Measurements from ENCODE around the gene SMLR1. TPM values are rescaled to one million over a fixed set of nuclear protein-coding genes. Genes with fewer than 3 reads are reported as not detected.
A peak's percentile ranks its signal among the peaks of the same experiment; 100 is the strongest.

The SMLR1 gene
- polyA plus RNA-seq, 4 donors: 1.4 to 48.1 (median 26.3) TPM

GRCh38 chr6:130839379-130839778, 12.2 kb downstream of the SMLR1 start:
- 29 to 66% (median 39%) methylated on average over 2 of the region's 2 CpGs for WGBS, 3 donors
- Histone ChIP-seq H3K4me3 (ENCODE audit: low read depth in 1 of 3, low read length in 3 of 3) (no peak overlapping the region), H3K4me1 (ENCODE audit: control insufficient read depth in 3 of 3, insufficient read depth in 2 of 3, low read depth in 1 of 3, low read length in 2 of 3) (no peaks in the 10 kb centered on the region), H3K9me3 (ENCODE audit: control insufficient read depth in 2 of 2, insufficient read depth in 1 of 2, low read depth in 1 of 2, low read length in 1 of 2) (no peaks in the 10 kb centered on the region), H3K27me3 (ENCODE audit: control insufficient read depth in 3 of 3, insufficient read depth in 3 of 3, low read length in 3 of 3) (no peaks in the 10 kb centered on the region), H3K27ac (ENCODE audit: low read depth in 1 of 3, low read length in 2 of 3) (no peak overlapping the region), H3K36me3 (ENCODE audit: control insufficient read depth in 3 of 3, insufficient read depth in 2 of 3, low read depth in 1 of 3, low read length in 3 of 3) (peaks cover 2 to 13% (median 11%) of the 10 kb centered on the region in 3 donors)
- FAIRE-seq (no peak), DNase-seq (no peak)

DNA sequence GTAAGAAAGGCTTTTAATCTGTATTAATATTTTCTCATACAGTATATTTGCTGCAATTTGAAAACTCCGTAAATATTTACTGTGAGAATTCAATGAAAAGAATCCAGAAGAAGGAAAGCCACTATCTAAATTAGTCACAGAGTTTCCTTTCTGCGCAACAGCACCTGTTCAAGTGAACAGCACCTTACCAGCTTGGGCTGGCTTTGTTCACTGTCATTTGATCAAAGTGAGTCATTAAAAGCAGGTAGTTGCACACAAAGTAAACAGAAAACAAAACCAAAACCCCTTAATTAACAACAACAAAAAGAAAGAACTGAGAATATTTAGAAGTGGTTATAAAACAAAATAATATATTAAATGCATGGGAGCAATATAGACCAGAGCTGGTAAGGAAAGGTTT, 12.8 kb downstream of the SMLR1 start:
- peaks cover 2 to 13% (median 11%) of the 10 kb centered on the region in 3 donors for H3K36me3 ChIP-seq (ENCODE audit: control insufficient read depth in 3 of 3, insufficient read depth in 2 of 3, low read depth in 1 of 3, low read length in 3 of 3)
- DNase-seq (no peak), FAIRE-seq (no peak)
- no peaks in the 10 kb centered on the region for H3K27me3 ChIP-seq (ENCODE audit: control insufficient read depth in 3 of 3, insufficient read depth in 3 of 3, low read length in 3 of 3)
- no peaks in the 10 kb centered on the region for H3K4me1 ChIP-seq (ENCODE audit: control insufficient read depth in 3 of 3, insufficient read depth in 2 of 3, low read depth in 1 of 3, low read length in 2 of 3)
- H3K4me3 ChIP-seq (ENCODE audit: low read depth in 1 of 3, low read length in 3 of 3): no peak overlapping the region
- H3K27ac ChIP-seq (ENCODE audit: low read depth in 1 of 3, low read length in 2 of 3): no peak overlapping the region
- H3K9me3 ChIP-seq (ENCODE audit: control insufficient read depth in 2 of 2, insufficient read depth in 1 of 2, low read depth in 1 of 2, low read length in 1 of 2): no peaks in the 10 kb centered on the region
- 68 to 81% (median 72%) methylated on average over 2 of the region's 2 CpGs for WGBS, 3 donors

- Histone ChIP-seq H3K4me3 (ENCODE audit: low read depth in 1 of 3, low read length in 3 of 3) (no peak overlapping the region), H3K9me3 (ENCODE audit: control insufficient read depth in 2 of 2, insufficient read depth in 1 of 2, low read depth in 1 of 2, low read length in 1 of 2) (no peaks in the 10 kb centered on the region), H3K27ac (ENCODE audit: low read depth in 1 of 3, low read length in 2 of 3) (no peak overlapping the region), H3K36me3 (ENCODE audit: control insufficient read depth in 3 of 3, insufficient read depth in 2 of 3, low read depth in 1 of 3, low read length in 3 of 3) (peaks cover 2 to 12% (median 8%) of the 10 kb centered on the region in 3 donors), H3K4me1 (ENCODE audit: control insufficient read depth in 3 of 3, insufficient read depth in 2 of 3, low read depth in 1 of 3, low read length in 2 of 3) (no peaks in the 10 kb centered on the region), H3K27me3 (ENCODE audit: control insufficient read depth in 3 of 3, insufficient read depth in 3 of 3, low read length in 3 of 3) (no peaks in the 10 kb centered on the region)
- 59 to 75% (median 60%) methylated on average over 4 of the region's 4 CpGs for WGBS, 3 donors
- FAIRE-seq: no peak
- no peak for DNase-seq
These were observed 14.0 kb downstream of the SMLR1 start for GRCh38 chr6:130841128-130841728.

DNA sequence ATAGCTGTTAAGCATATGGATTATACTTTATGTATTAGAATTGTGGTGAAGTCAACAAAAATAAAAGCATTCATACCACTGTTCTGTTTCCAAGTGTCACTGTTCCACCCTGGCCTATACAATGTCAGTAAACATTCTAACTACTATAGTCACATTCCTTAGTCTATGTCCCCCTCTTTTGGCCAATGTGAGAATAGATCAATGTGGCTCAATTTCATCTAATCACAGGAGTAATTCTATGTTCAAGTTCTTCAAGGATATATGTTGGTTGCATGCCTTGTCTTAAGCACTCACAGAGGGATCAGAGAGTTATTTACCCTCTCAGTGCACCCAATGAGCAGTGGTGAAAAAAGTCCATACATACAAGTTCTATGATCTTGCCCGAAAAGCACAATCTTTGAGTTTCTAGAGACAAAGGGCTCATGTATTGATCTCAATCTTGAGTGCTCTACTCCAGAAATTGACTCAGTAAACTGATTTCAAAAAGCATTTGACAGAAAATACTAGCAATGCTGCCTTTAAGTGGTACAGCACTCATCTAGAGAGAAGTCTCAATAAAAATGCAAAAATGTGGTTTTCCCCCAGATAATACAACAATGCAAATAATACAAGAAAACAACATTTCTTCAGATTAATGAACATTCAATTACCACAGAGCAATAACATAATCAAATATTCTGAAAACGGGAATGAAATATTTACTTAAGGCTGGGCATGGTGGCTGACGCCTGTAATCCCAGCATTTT, 16.5 kb downstream of the SMLR1 start:
- Histone ChIP-seq H3K27ac (ENCODE audit: low read depth in 1 of 3, low read length in 2 of 3) (no peak overlapping the region), H3K27me3 (ENCODE audit: control insufficient read depth in 3 of 3, insufficient read depth in 3 of 3, low read length in 3 of 3) (no peaks in the 10 kb centered on the region), H3K9me3 (ENCODE audit: control insufficient read depth in 2 of 2, insufficient read depth in 1 of 2, low read depth in 1 of 2, low read length in 1 of 2) (no peaks in the 10 kb centered on the region), H3K4me3 (ENCODE audit: low read depth in 1 of 3, low read length in 3 of 3) (no peak overlapping the region), H3K4me1 (ENCODE audit: control insufficient read depth in 3 of 3, insufficient read depth in 2 of 3, low read depth in 1 of 3, low read length in 2 of 3) (no peaks in the 10 kb centered on the region), H3K36me3 (ENCODE audit: control insufficient read depth in 3 of 3, insufficient read depth in 2 of 3, low read depth in 1 of 3, low read length in 3 of 3) (peaks cover 2 to 7% (median 3%) of the 10 kb centered on the region in 3 donors)
- FAIRE-seq (no peak), DNase-seq (peak; percentile 67 to 69)
- 63 to 69% (median 64%) methylated on average over 3 of the region's 3 CpGs for WGBS, 3 donors

DNA sequence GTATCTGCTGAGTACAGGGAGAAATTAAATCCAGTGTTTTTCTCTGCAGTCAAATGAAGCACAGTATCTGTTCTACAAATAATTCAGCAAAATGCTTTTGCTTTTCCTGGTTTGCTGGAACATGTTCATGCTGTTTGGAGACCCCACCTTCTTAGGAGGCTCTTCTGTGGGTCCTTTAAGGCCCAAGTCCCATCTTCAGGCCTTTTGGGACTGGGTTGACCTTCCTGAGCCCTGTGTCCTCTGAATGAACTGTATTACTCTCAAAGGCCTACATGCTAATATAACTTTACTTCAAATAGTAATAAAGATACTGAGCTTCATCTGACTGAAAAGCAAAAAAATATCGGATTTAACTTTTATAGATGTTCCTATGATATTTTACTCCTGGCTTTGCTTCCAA, 19.3 kb downstream of the SMLR1 start:
- Histone ChIP-seq H3K9me3 (ENCODE audit: control insufficient read depth in 2 of 2, insufficient read depth in 1 of 2, low read depth in 1 of 2, low read length in 1 of 2) (no peaks in the 10 kb centered on the region), H3K27ac (ENCODE audit: low read depth in 1 of 3, low read length in 2 of 3) (no peak overlapping the region), H3K4me1 (ENCODE audit: control insufficient read depth in 3 of 3, insufficient read depth in 2 of 3, low read depth in 1 of 3, low read length in 2 of 3) (no peaks in the 10 kb centered on the region), H3K36me3 (ENCODE audit: control insufficient read depth in 3 of 3, insufficient read depth in 2 of 3, low read depth in 1 of 3, low read length in 3 of 3) (no peaks in the 10 kb centered on the region), H3K4me3 (ENCODE audit: low read depth in 1 of 3, low read length in 3 of 3) (no peak overlapping the region), H3K27me3 (ENCODE audit: control insufficient read depth in 3 of 3, insufficient read depth in 3 of 3, low read length in 3 of 3) (no peaks in the 10 kb centered on the region)
- FAIRE-seq (no peak), DNase-seq (no peak)
- 74 to 81% (median 80%) methylated on average over 1 of the region's 1 CpG for WGBS, 3 donors

DNA sequence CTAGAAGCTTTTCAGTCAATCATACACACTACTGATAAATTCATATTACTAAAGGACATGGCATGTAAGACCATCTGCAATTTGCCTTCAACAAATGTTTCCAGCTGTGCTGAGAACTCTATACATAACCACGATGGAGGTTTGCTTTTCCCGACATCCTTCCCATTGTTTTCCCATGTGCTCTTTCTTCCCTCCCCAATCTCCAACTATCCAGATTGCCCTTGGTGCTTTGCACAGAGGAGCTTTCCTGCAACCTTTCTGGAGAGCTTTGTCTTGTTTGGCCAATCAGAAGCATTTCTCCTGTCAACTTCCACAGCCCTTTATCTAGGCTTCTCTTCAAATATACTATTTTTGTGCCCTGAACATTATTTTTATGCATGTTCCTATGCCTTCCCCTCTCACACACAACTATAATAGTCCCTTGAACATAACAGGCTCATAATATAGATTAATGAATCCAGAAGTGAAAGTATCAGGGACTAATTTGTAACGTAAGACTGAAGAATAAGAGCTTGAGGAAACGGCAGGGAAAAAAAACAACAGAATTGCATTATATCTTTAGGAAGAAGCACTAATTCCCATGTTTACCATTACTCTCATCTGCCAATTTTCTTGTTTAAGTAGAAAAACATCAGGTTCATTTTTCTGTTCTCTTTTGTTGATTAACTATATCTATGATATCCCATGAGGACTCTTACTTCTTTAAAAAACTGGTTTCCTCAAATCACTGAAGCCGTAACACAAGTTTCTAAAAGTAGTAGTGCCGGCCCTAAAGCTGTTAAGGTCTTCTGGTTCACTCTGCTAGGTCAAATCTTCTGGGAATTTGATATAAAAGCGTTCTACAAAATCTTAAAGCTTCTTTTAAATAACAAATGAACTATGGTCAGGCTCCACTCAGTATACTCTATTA, 20.1 kb downstream of the SMLR1 start:
- H3K9me3 ChIP-seq (ENCODE audit: control insufficient read depth in 2 of 2, insufficient read depth in 1 of 2, low read depth in 1 of 2, low read length in 1 of 2): no peaks in the 10 kb centered on the region
- H3K27me3 ChIP-seq (ENCODE audit: control insufficient read depth in 3 of 3, insufficient read depth in 3 of 3, low read length in 3 of 3): no peaks in the 10 kb centered on the region
- no peaks in the 10 kb centered on the region for H3K36me3 ChIP-seq (ENCODE audit: control insufficient read depth in 3 of 3, insufficient read depth in 2 of 3, low read depth in 1 of 3, low read length in 3 of 3)
- no peaks in the 10 kb centered on the region for H3K4me1 ChIP-seq (ENCODE audit: control insufficient read depth in 3 of 3, insufficient read depth in 2 of 3, low read depth in 1 of 3, low read length in 2 of 3)
- DNase-seq (no peak), FAIRE-seq (no peak)
- 50 to 74% (median 73%) methylated on average over 7 of the region's 7 CpGs for WGBS, 3 donors
- H3K27ac ChIP-seq (ENCODE audit: low read depth in 1 of 3, low read length in 2 of 3): peak overlapping the region in 1 of 3 donors; percentile 31
- H3K4me3 ChIP-seq (ENCODE audit: low read depth in 1 of 3, low read length in 3 of 3): no peak overlapping the region

DNA sequence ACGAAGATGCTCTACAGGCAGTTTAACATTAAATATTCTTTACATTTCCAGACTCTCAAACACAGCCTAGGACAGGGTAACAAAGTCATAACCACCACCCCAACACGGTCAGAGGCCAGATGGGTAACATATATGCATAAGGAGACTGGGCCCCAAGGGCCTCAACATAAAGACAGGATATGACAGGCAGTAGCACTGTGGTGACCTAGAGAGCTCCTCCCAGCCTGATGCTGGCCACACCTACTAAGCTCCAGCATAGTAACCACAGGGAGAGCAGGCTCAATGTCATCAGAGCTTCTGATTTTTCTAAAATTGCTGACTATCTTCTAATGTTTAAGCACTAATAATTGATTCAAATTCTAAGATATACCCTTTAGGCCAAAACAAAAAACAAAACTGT, 21.7 kb downstream of the SMLR1 start:
- H3K27ac ChIP-seq (ENCODE audit: low read depth in 1 of 3, low read length in 2 of 3): no peak overlapping the region

DNA sequence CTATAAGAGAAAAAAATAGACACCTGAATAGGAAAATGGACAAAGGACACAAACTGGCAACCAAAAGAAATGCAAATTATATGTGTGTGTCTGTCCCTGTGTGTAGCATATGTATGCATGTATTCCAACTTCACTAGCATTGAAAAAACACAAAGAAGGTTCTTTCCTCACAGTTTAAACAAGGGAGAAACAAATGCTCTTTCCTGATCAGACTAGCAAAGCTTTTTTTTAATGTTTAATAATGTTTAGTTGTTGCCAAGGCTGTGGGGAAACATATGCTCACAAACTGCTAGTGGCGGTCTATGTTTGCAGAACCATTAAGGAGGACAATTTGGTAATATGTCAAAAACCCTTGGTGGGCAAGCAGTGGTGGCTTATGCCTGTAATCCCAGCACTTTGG, 22.4 kb downstream of the SMLR1 start:
- DNase-seq: no peak
- no peaks in the 10 kb centered on the region for H3K27me3 ChIP-seq (ENCODE audit: control insufficient read depth in 3 of 3, insufficient read depth in 3 of 3, low read length in 3 of 3)
- H3K4me3 ChIP-seq (ENCODE audit: low read depth in 1 of 3, low read length in 3 of 3): no peak overlapping the region
- no peak for FAIRE-seq
- peaks cover 0 to 9% (median 0%) of the 10 kb centered on the region in 3 donors for H3K4me1 ChIP-seq (ENCODE audit: control insufficient read depth in 3 of 3, insufficient read depth in 2 of 3, low read depth in 1 of 3, low read length in 2 of 3)
- 80 to 90% (median 83%) methylated on average over 1 of the region's 1 CpG for WGBS, 3 donors
- no peak overlapping the region for H3K27ac ChIP-seq (ENCODE audit: low read depth in 1 of 3, low read length in 2 of 3)
- H3K36me3 ChIP-seq (ENCODE audit: control insufficient read depth in 3 of 3, insufficient read depth in 2 of 3, low read depth in 1 of 3, low read length in 3 of 3): no peaks in the 10 kb centered on the region
- H3K9me3 ChIP-seq (ENCODE audit: control insufficient read depth in 2 of 2, insufficient read depth in 1 of 2, low read depth in 1 of 2, low read length in 1 of 2): no peaks in the 10 kb centered on the region

More for the DNA sequence above, 21.7 kb downstream of the SMLR1 start:
- Histone ChIP-seq H3K27me3 (ENCODE audit: control insufficient read depth in 3 of 3, insufficient read depth in 3 of 3, low read length in 3 of 3) (no peaks in the 10 kb centered on the region), H3K36me3 (ENCODE audit: control insufficient read depth in 3 of 3, insufficient read depth in 2 of 3, low read depth in 1 of 3, low read length in 3 of 3) (no peaks in the 10 kb centered on the region), H3K4me3 (ENCODE audit: low read depth in 1 of 3, low read length in 3 of 3) (no peak overlapping the region), H3K4me1 (ENCODE audit: control insufficient read depth in 3 of 3, insufficient read depth in 2 of 3, low read depth in 1 of 3, low read length in 2 of 3) (peaks cover 0 to 9% (median 0%) of the 10 kb centered on the region in 3 donors), H3K9me3 (ENCODE audit: control insufficient read depth in 2 of 2, insufficient read depth in 1 of 2, low read depth in 1 of 2, low read length in 1 of 2) (no peaks in the 10 kb centered on the region)
- no peak for FAIRE-seq
- DNase-seq: peak in 1 of 2 donors; percentile 31
- WGBS, 3 donors: 81 to 90% (median 88%) methylated on average over 2 of the region's 2 CpGs
